Right cardiac atrium (tissue), 5 donors: Measurements from ENCODE around the gene FOCAD. TPM values are rescaled to one million over a fixed set of nuclear protein-coding genes. Genes with fewer than 3 reads are reported as not detected.

Experiments
- ATAC-seq, 2 donors: fragments of 200-7000 bp; cut with Tn5 transposase; one replicate each; pipeline versions ENCODE4 v1.8.0 to v1.9.1; 2020; ENCODE audit warnings: moderate library complexity in 2 of 2, mild to moderate bottlenecking in 1 of 2
- DNase-seq, 3 donors: peaks; one replicate each; pipeline ENCODE4 v3.0.0-alpha.2; 2020
- H3K27ac ChIP-seq: one replicate; pipeline ENCODE4 v1.5.1; 2013; ENCODE audit warnings: mild to moderate bottlenecking, low read length, control low read depth, moderate library complexity
- H3K27me3 ChIP-seq: one replicate; pipeline ENCODE4 v1.6.1; 2013; ENCODE audit not compliant: control insufficient read depth, insufficient read depth
- H3K4me1 ChIP-seq: one replicate; pipeline ENCODE4 v1.6.1; 2013; ENCODE audit warnings: low read length; ENCODE audit not compliant: control insufficient read depth, insufficient read depth
- H3K4me3 ChIP-seq: one replicate; pipeline ENCODE4 v1.5.1; 2013; ENCODE audit warnings: low read length, control low read depth
- H3K9me3 ChIP-seq: one replicate; pipeline ENCODE4 v1.6.1; 2013; ENCODE audit warnings: low read length; ENCODE audit not compliant: control insufficient read depth
- WGBS: extraction: QIAGEN DNeasy Blood & Tissue Kit; methylation state at CpG from one replicate; pipeline ENCODE4 v1.1.7; 2013; 5-methylcytosine and 5-hydroxymethylcytosine counted together
- intact Hi-C, 4 donors: fragments of 100-400 bp; cut with DNase I; formaldehyde crosslinking; loops; one replicate each; pipeline versions ENCODE4 v1.11.0 to v1.14.0; 2022 to 2023
- polyA plus RNA-seq: library from polyadenylated mRNA; stranded (reverse); fragments of 200-250 nt; gene quantifications from one replicate; pipeline ENCODE4 v1.2.3, GENCODE V29; 2013
- total RNA-seq, 4 donors: library from RNA; stranded (reverse); fragmentation: NEBNext Ultra II Directional; extraction: Animal tissue kit (Norgen Biotek cat#: 25700); gene quantifications; one replicate each; pipeline ENCODE4 v1.2.1, GENCODE V29; 2021
- donor health status: healthy with polysubstance abuse.
- donor health status: DM: no; HTN: yes; CAD: no.
- donor health status: DM: no; HTN: no; CAD: no.
- donor health status: DM: no; HTN: yes; CAD: no; lungs with severe emphysema.
- donor health status: DM: yes; HTN: yes; CAD: no.

FOCAD gene
- total and polyA plus RNA-seq, 5 donors, result 9.5 to 40.5 (median 37.7) TPM

- DNase-seq (peak; percentile 29 to 68 (median 64)), ATAC-seq (peak; percentile 63 to 73)
- no peaks in the 10 kb centered on the region for H3K27me3 ChIP-seq
- no peaks in the 10 kb centered on the region for H3K4me1 ChIP-seq
- 61% methylated on average over 6 of the region's 6 CpGs for WGBS
- H3K9me3 ChIP-seq, result no peaks in the 10 kb centered on the region
- intact Hi-C loops, result no loop called here
- H3K27ac ChIP-seq, result no peak overlapping the region
- H3K4me3 ChIP-seq, result no peak overlapping the region
Measured at GRCh38 chr9:20989923-20990341, 305.9 kb downstream of the FOCAD start.

GRCh38 chr9:20990867-20991266 is 306.8 kb downstream of the FOCAD start:
- DNase-seq, result peak in 2 of 3 donors; percentile 31 to 40
- WGBS, result 81% methylated on average over 2 of the region's 2 CpGs
- peak; percentile 57 to 60 for ATAC-seq

GRCh38 chr9:20994486-20994885 is 310.4 kb downstream of the FOCAD start:
- Histone ChIP-seq H3K4me1 (no peaks in the 10 kb centered on the region), H3K27ac (no peak overlapping the region), H3K27me3 (no peaks in the 10 kb centered on the region), H3K9me3 (no peaks in the 10 kb centered on the region), H3K4me3 (no peak overlapping the region)
- no peak for DNase-seq
- 69% methylated on average over 3 of the region's 3 CpGs for WGBS
- intact Hi-C loops, result no loop called here
- ATAC-seq, result no peak

More at GRCh38 chr9:20990867-20991266, 306.8 kb downstream of the FOCAD start:
- intact Hi-C loops, result no loop called here
- no peaks in the 10 kb centered on the region for H3K27me3 ChIP-seq
- no peaks in the 10 kb centered on the region for H3K9me3 ChIP-seq
- no peaks in the 10 kb centered on the region for H3K4me1 ChIP-seq
- no peak overlapping the region for H3K27ac ChIP-seq
- no peak overlapping the region for H3K4me3 ChIP-seq

GRCh38 chr9:20995616-20996015 is 311.6 kb downstream of the FOCAD start:
- no peak overlapping the region for H3K27ac ChIP-seq
- 59% methylated on average over 2 of the region's 2 CpGs for WGBS
- no peak overlapping the region for H3K4me3 ChIP-seq
- no peaks in the 10 kb centered on the region for H3K9me3 ChIP-seq
- ATAC-seq, result no peak
- no peak for DNase-seq
- no peaks in the 10 kb centered on the region for H3K27me3 ChIP-seq
- intact Hi-C loops, result no loop called here
- no peaks in the 10 kb centered on the region for H3K4me1 ChIP-seq

- Histone ChIP-seq H3K4me1 (no peaks in the 10 kb centered on the region), H3K4me3 (no peak overlapping the region), H3K9me3 (no peaks in the 10 kb centered on the region), H3K27ac (no peak overlapping the region), H3K27me3 (no peaks in the 10 kb centered on the region)
- ATAC-seq, result no peak
- no peak for DNase-seq
- WGBS, result 93% methylated on average over 2 of the region's 2 CpGs
- intact Hi-C loops, result no loop called here
Measured at GRCh38 chr9:20996809-20997208, 312.8 kb downstream of the FOCAD start.

GRCh38 chr9:20997503-20998076 is 313.5 kb downstream of the FOCAD start:
- no peak overlapping the region for H3K27ac ChIP-seq

GRCh38 chr9:21001581-21001980 is 317.5 kb downstream of the FOCAD start:
- WGBS, result 33% methylated on average over 1 of the region's 1 CpG
- no peak overlapping the region for H3K27ac ChIP-seq
- intact Hi-C loops, result no loop called here
- H3K4me3 ChIP-seq, result no peak overlapping the region
- no peaks in the 10 kb centered on the region for H3K9me3 ChIP-seq
- no peaks in the 10 kb centered on the region for H3K4me1 ChIP-seq
- DNase-seq, result no peak
- no peak for ATAC-seq
- no peaks in the 10 kb centered on the region for H3K27me3 ChIP-seq

More at GRCh38 chr9:20997503-20998076, 313.5 kb downstream of the FOCAD start:
- DNase-seq (no peak), ATAC-seq (no peak)
- H3K9me3 ChIP-seq, result no peaks in the 10 kb centered on the region
- no peak overlapping the region for H3K4me3 ChIP-seq
- H3K27me3 ChIP-seq, result no peaks in the 10 kb centered on the region
- intact Hi-C loops, result no loop called here
- WGBS, result 90% methylated on average over 2 of the region's 2 CpGs
- no peaks in the 10 kb centered on the region for H3K4me1 ChIP-seq

GRCh38 chr9:21002040-21002439 is 318.0 kb downstream of the FOCAD start:
- Histone ChIP-seq H3K9me3 (no peaks in the 10 kb centered on the region), H3K4me1 (no peaks in the 10 kb centered on the region), H3K27ac (no peak overlapping the region), H3K27me3 (no peaks in the 10 kb centered on the region), H3K4me3 (no peak overlapping the region)
- WGBS, result 89% methylated on average over 2 of the region's 2 CpGs
- no peak for DNase-seq
- intact Hi-C loops, result no loop called here
- no peak for ATAC-seq

- Histone ChIP-seq H3K4me1 (no peaks in the 10 kb centered on the region), H3K4me3 (no peak overlapping the region), H3K9me3 (no peaks in the 10 kb centered on the region), H3K27ac (no peak overlapping the region), H3K27me3 (no peaks in the 10 kb centered on the region)
- DNase-seq, result no peak
- intact Hi-C loops, result no loop called here
- no peak for ATAC-seq
- WGBS, result 48% methylated on average over 5 of the region's 5 CpGs
Measured at GRCh38 chr9:21015129-21015815, 331.2 kb downstream of the FOCAD start.

- H3K27me3 ChIP-seq, result no peaks in the 10 kb centered on the region
- H3K4me3 ChIP-seq, result no peak overlapping the region
- DNase-seq (no peak), ATAC-seq (no peak)
- no peak overlapping the region for H3K27ac ChIP-seq
- no peaks in the 10 kb centered on the region for H3K9me3 ChIP-seq
- no peaks in the 10 kb centered on the region for H3K4me1 ChIP-seq
- intact Hi-C loops, result no loop called here
Measured at GRCh38 chr9:21015995-21016394, 331.9 kb downstream of the FOCAD start.

- no peak for ATAC-seq
- Histone ChIP-seq H3K27me3 (no peaks in the 10 kb centered on the region), H3K4me1 (no peaks in the 10 kb centered on the region), H3K4me3 (no peak overlapping the region), H3K9me3 (no peaks in the 10 kb centered on the region), H3K27ac (no peak overlapping the region)
- 72% methylated on average over 2 of the region's 2 CpGs for WGBS
- intact Hi-C loops, result no loop called here
- DNase-seq, result no peak
Measured at GRCh38 chr9:21016701-21017491, 332.8 kb downstream of the FOCAD start.
